Endometrium (tissue), 2 donors: ENCODE results near the gene SLC6A1.

Source experiments
- FAIRE-seq: peaks from 2 replicates; lab custom pipeline; 2012; peaks lifted over from hg19 to GRCh38; lab: Jason Lieb, UNC
- donor health status: control.
- donor health status: control.

The SLC6A1 gene

DNA sequence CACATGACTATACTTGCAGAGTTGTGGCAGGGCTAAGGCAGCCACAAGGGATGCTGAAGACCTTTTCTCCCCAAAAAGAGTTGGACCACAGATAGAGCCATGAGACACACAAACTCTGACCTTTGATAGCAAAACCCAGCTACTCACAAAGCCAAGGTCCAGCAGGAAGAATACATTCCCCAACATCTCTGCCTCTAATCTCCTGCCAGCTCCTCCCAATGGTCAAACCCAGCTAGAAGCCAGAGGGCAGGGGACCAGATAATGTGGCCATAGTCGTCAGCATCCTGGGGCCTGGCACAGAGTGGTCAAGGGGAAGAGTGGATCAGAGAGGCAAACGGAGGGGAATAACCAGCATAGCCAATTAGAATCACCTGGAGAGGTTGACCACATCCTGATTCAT lies 28.2 kb downstream of the SLC6A1 start:
- FAIRE-seq: no peak

DNA sequence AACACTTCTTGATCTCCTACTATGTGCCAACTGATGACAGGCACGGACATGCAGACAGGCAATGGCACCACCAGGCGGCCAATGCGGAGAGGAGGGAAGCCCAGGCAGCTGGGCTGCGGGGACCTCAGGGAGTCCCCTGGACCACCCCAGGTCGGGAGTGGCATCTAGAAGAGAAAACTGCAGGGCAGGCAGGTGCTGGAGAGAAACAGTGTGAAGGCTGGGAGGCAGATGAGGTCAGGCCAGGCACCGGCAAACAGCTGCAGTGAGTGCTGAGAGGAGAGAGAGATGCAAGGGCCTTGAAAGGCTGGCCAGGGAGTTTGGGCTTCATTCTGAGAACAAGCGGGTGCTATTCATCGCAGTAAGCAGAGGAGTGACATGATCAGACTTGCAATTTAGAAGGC lies 29.1 kb downstream of the SLC6A1 start:
- FAIRE-seq: no peak

DNA sequence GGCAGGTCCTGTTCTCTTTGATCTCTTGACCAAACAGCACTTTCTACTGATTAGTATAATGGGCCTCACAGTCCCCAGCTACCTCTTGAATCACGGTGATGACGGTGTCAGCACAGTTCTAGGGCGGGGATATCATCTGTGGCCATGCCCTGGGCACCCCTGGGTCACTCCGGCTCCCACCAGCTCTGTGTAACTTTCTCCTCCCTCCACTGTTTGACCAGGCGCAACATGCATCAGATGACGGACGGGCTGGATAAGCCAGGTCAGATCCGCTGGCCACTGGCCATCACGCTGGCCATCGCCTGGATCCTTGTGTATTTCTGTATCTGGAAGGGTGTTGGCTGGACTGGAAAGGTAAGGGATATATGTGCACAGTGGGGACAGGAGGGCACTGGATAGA lies 29.6 kb downstream of the SLC6A1 start:
- FAIRE-seq: no peak

DNA sequence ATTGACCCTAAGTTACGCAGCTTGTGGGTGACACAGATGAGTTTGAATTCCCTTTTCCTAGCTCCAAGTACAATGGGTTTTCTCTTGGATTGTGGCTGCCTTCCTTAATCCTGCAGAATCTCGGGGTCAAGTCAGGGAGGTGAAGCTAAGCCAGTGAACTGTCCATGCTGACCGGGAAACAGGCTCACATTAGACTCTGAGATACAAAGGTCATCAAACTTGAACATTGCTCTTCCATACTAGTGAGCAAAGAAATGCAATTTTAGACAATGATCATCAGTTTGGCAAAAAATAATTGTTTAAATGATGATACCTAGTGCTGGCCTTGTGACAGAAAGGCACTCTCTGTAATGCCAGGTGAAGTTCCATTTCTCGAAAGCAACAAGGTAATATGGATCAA lies 31.6 kb downstream of the SLC6A1 start:
- no peak for FAIRE-seq

DNA sequence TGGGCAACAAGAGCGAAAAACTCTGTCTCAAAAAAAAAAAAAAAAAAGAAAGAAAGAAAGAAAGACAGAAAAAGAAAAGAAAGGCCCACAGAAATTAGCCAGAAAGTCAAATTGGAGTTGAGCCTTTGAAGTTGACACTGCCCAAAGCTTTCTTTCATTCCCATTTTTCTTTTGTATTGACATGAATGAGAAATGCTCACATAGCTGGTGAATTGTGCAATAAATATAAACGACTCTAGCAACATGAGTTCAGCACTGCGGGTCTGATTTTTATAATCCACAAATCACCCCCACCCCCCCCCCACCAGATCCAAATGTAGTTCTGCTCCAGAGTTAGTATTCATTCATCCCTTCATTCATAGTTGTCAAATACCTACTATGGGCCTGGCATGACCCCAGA lies 37.4 kb downstream of the SLC6A1 start:
- no peak for FAIRE-seq

DNA sequence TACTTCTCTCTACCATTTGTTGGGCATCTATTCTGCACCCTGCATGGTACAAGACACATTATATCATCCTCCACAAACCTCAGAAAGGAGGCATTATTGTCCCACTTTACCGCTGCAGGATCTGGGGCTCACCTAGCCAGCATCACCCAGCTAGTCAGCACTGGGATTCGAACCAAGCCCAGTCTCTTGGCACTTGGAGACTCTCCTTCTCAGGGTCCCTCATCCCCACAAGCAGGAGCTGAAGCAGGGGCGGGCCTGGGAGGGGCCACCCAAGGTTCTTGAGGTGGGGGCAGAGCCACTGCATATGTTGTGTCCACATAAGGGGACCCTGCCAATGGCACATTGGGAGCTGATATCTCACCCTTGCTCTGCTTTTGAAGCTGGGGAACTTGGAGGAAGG lies 41.3 kb downstream of the SLC6A1 start:
- no peak for FAIRE-seq

DNA sequence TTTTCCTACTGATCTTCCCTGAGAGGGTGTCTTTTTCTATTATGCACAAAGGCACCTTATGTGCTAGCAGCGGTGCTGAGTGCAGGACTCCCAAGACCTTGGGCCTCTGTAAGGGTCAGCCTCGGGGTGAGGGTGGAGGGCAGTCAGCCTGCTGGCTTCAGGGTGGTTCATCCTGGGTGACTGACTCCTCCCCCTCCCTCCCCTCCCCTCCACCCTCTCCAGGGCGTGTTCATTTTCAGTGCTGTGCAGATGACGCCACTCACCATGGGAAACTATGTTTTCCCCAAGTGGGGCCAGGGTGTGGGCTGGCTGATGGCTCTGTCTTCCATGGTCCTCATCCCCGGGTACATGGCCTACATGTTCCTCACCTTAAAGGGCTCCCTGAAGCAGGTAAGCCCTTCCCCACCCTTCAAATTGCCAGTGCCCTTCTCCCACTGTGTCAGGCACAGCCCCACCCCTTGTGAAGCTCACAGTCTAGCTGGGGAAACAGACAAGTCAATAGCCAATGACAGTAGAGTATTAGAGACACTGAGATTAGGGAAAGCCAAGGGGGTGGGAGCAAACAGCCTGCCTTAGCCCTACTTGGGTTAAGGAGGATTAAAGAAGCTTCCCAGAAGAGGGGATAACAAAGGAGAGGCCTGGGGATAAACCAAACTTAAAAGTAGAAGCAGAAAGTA lies 41.9 kb downstream of the SLC6A1 start:
- no peak for FAIRE-seq

DNA sequence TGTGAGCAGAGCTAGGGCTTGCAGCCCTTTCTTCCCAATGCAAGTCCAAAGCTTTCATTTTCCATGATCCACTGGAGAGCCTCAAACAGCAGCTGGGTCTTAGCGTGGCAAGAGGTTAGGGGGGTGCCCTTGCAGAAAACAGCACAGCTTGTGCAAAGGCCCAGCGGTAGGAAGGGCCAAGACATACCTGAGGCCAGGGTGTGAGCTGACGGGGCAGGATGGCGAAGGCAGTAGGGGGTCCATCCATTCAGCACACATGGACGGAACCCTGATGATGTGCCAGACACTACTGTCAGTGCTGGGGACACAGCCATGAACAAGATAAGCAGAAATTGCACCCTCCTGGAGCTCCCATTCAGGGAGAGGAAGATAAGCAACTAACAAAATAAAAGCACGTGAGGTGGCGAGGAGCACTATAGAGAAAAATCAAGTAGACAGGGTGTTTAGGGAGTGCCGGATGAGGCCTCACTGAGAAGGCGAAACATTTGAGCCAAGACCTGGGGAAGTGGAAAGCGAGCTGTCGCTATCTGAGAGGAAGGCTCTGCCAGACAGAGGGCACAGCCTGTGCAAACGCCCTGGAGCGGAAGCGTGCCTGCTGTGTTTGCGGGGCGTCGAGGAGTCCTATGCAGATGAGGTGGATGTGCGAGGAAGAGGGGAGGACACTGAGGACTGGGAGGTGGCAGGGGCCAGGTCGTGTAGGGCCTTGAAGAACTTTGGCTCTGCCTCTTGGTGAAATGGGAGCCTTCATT lies 43.4 kb downstream of the SLC6A1 start:
- no peak for FAIRE-seq

DNA sequence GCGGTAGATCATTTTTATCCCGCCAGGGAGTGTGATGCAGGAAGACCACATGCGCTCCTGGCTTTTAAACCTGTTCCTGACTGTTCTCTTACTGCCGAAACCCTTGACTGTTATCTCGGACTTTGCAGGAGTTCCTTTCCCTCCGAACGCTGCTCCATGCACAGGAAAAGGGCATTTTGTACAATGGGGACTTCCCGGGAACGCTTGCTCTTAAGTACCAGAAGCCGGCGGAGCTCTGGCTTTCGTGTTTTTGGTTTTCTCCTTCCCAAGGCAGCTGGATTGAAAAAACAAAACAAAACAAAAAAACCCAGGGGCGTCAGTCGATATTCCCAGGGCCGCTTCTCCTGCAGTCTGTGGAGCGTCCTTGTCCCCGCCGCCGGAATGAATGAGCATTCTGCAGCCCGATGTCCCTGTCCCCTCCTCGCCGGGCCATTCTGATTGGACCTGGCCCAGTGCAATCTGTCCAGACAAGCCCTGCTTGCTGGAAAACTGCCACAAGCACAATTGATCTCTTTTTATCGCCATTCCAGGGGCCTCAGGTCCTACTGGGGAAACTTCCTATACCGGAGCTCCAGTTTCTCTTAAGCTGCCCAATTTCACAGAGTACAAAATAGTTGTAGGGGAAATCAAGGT lies 44.8 kb downstream of the SLC6A1 start:
- no peak for FAIRE-seq

DNA sequence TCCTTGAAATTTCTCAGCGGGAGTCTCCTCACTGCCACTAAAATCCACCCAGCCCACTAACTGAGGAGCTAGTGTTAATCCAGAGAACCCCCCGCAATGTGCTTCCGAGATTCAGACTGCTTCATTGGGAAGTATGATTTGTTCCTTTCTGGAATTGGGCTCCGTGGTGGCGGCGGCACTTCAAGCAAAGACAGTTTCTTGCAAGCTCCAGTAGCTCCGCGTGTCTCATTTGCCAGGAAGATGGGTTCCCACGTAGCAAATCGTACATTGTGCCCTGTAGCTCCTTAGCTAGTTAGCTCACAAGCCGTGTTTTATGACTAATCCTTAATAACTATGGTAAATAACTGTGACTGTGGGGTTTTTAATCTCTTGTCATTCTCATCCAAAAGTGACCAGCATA lies 45.4 kb downstream of the SLC6A1 start:
- no peak for FAIRE-seq

DNA sequence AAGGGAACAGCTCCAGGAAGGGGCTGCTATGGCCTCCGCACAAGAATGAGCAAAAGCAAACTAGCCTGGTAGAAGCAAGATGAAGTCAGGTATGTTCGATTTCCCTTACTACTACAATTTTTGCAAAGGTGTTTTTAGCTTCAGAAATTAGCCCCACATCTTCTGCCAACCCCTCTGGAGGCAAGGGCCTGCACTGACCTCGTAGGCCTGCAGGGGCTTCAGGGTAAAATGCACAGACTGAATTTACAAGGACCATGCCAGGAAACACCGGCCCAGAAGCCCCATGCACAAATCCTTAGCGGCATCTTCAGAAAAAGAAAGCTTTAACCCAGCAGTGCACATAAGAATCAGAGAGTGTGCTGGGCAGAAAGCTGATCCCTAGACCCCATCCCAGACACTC lies 53.0 kb downstream of the SLC6A1 start:
- no peak for FAIRE-seq

DNA sequence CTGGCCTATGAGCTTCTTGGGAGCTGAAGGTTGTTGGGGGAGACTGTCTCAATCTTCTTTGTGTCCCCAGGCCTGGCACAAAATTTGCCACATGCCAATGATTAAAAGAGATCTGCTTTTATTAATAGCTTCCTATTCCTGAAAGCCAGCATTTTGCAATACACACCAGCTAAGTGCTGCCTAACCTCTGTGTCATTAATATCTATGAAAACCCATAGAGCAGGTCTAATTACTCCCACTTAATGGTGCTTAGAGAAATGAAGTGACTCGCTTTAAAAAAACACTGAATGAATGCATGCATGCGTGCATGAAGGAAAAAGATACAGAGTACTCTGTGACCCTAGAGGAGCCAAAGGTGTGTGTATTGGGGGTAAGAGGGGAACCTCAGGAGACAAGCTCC lies 55.0 kb downstream of the SLC6A1 start:
- FAIRE-seq: no peak

DNA sequence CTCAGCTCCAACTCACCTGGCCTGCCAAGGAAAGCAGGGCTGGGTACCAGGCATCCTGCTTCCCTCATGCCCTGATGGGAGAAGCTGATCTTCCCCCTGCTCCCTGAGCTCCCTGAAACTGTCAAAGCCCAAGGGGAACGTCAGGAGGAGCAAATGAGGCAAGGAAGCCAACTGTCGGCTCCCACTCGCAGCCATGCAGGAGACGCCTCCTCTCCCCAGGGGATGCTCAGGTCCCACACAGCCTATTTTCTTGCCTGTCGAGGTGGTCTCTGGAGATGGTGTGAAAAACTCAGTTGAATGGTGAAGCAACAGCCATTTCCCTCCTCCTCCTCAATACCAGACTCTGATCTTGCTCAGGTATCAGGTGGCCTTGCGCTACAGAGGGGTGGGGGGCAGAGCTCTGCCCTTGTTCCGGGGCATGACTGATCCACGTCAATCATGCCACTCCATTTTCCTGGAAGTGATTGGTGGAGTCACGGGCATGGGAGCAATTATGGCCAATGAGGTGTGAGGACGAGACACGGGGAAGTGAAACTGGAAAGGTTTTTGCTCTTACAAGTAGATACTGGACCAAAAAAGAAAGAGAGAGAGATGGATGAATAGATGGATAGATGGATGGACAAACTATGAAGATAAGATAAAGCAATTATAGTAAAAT lies 58.2 kb downstream of the SLC6A1 start:
- FAIRE-seq: no peak

DNA sequence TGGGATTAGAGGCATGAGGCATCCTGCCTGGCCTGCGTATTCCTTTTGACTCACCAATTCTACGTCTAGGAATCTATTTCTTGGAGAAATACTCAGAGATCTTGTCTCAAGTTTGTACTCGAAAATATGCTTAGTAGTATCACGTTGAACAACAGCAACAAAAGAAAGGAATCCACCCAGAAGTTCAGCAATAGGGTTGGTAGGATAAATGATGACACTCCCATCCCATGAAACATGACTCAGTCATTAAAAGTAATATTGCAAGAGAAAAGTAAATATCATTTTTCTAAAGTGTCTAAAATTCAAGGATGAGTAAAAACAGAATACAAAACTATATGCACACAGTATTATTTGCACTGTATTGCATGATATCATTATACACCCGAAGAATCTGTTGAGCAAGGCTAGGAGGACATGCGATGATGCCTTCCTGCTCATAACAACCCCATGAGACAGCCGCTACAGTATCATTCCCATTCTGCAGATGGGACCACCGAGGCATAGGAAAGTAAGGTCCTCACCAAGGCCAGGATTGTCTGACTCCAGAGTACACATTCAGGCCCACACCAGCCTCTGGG lies 61.5 kb downstream of the SLC6A1 start:
- no peak for FAIRE-seq

DNA sequence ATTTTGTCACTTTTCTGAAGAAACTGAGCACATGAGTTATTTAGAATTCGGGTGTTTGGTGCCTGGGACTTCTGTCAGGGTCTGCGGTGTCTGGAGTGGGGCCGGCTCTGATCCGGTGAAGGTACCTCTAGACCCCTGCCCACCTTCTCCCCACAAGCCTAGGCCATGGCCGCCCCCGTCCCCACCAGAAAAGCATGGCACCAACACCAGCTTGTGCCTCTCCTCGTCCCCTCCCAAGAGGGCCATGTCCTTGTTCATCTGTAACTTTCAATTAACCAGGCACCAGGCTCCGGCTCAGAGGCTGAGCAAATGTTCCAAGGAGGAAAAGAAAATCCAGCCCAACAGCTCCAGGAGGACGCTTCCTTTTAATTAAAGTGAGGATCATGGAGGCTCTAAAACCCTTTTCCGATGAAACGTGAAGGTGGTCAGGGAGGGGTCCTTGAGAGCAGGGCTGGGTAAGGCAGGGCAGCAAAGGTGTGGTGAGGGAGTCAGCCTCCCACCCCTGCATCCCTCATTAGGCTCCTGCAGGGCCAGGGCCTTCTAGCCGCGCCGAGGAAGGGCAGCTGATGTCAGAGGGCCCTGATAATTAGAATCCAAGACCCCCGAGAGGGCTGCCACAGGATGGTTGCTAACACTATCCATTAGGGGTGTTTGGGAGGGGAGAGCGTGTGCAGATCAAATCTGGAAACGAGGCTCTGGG lies 62.3 kb downstream of the SLC6A1 start:
- no peak for FAIRE-seq

DNA sequence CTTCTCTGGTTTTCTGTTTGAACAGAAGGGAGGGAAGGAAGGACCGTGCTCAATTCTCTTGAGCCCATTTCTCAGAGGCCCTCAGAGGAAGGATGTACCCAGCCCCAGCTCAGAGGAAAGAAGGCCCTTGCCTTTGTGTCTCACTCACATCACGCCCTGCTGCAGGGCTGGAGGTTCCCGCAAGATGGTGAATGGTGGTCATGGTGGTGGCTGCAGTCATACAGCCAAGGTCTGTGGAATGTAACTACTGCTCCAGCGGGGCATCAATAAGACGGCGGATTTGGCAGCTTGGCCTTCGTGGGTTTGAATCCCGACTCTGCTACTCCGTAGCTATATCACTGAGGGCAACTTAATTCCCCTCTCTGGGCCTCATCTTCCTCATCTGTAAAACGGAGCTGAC lies 62.9 kb downstream of the SLC6A1 start:
- no peak for FAIRE-seq

DNA sequence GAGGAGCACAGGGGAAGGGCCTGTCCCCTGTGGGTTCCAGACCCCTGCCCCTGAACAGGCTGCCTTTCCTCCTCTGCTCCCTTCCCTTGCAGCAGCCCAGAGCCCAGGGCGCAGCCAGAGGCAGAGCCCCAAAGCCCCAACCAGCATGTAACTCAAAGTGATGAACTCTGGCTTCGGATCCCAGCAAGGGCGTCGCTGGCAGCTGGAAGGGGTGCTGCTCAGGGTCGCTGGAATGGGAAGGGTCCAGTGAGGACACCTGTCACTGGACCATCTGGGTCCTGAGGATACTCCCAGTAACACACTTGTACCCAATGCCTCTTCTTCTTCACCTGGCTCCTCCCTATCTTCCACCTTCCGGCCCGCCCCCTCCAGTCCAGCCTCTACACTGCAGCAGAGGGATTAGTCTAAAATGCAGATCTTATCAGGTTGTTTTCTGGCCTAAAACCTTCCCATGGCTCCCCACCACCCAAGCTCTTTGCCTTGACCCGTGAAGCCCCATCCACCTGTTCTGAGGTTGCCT lies 64.0 kb downstream of the SLC6A1 start:
- FAIRE-seq: no peak

DNA sequence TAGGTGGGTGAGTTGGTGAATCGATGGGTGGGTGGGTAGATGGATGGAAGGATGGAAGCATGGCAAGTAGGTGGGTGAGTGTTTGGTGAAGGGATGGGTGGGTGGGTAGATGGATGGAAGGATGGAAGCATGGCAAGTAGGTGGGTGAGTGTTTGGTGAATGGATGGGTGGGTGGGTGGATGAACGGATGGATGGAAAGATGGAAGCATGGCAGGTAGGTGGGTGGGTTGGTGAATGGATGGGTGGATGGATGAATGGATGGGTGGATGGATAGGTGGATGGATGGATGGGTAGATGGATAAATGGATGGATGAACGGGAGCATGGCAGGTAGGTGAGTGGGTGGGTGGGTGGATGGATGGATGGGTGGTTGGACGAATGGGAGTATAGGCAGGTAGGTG lies 65.1 kb downstream of the SLC6A1 start:
- FAIRE-seq: no peak

DNA sequence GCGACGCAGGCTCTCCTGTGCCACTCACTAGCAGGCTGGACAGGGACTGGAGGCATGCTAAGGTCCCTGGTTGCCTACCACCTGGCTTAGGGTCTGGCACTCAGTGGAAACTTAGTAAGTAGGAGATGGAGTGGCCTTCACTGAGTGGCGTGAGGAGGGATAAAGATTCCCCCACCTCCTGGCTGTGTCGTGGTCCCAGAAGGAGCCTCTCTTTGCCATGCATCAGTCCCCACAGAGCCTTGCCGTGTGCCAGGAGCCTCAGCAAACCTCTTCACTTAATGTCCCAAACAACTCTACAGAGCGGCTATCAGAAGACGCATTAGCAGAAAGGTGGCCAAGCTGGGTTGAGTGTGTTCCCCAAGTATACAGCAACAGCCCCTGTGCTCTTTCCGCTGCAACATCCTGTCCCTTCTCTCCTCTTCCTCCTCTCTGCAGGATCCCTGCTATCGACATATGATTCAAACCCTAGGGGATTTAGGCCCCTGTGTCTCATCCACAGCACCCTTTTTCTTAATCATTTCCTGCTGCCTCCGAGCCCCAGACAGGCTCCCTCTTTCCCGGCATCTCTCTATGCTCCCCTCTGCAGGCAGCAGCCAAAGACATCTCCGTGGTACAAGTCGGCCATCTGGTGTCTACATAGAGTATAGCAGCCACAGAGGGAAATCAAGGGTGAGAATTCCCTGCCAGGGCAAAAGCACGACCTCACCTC lies 66.7 kb downstream of the SLC6A1 start:
- no peak for FAIRE-seq

DNA sequence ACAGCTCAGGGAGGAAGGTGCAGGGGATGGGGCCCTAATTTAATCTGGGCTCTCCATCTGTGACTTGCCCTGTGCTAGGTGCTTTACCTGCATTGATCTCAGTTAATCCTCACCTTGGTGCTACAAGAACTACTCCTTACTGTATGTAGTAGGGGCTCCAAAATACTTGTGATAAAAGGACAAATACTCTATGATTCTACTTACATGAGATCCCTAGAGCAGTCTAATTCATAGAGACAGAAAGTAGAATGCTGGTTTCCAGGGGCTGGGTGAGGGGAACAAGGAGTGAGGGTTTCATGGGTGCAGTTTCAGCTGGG lies 67.2 kb downstream of the SLC6A1 start:
- FAIRE-seq: no peak

DNA sequence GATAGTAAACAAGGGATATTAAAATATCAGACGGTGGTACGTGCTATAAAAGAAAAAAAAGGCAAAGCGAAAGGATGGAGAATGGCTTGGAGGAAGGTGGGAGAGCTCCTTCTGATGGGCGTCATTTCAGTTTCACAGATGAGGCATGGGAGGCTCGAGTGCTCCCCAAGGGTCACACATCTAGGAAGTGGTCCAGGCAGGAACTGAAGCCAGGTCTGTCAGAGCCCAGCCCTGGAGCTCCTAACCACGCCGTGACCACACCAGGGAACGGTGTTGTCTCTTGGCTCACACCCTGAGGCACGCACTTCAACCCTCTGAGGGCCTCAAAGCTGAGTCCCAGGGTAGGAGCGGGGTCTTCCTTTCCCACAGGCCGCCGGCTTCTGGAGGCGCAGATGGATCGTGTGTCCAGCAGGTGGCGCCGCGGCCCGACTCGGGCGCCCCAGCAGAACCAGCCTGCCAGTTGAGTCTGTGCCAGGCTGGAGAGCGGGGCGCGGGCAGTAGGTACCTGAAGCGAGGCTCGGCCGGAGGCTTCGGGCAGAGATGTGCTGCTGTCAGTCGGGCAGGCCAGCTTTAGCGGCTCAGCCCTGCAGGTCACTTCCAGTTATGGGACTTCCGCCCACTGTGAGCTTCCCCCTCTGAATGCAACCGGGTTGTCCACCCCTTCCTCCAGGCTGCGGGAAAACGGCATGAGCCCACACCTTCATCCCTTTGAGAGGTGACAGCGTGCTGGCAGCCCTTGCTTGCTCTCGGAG lies 68.1 kb downstream of the SLC6A1 start:
- no peak for FAIRE-seq
